K562 (cell line): Measurements from ENCODE around the gene RPL10A. TPM values are rescaled to one million over a fixed set of nuclear protein-coding genes. Genes with fewer than 3 reads are reported as not detected.

Source experiments
- ATAC-seq: fragments of 200-7000 bp; cut with Tn5 transposase; 3 replicates; pipeline ENCODE4 v1.9.1; 2020; ENCODE audit warnings: moderate library complexity
- BruUV-seq: library from RNA; stranded (reverse); fragments of 400-500 nt; replicated peaks from 2 replicates; lab custom pipeline; 2021; lab: Mats Ljungman, UMichigan
- CTCF ChIA-PET: fragments of 300-600 bp; formaldehyde crosslinking; extraction: SDS; loops from one replicate; lab custom pipeline; 2021; ENCODE audit warnings: low intra/inter-chr PET ratio; lab: Yijun Ruan, JAX
- POLR2A ChIA-PET: fragments of 300-600, 350-650 bp; sonication (Branson Sonifier 250); formaldehyde crosslinking; extraction: SDS; loops from one replicate; lab custom pipeline; 2021; ENCODE audit warnings: antibody characterized with exemption, inconsistent platforms; lab: Yijun Ruan, JAX
- DNase-seq, 4 experiments: peaks; one replicate each; pipeline versions ENCODE4 v3.0.0 to v3.0.0-alpha.2; 2011 to 2018; ENCODE audit warnings: low spot score in 3 of 4, mixed read lengths in 3 of 4; ENCODE audit errors: extremely low read depth in 1 of 4
- FAIRE-seq: peaks from 2 replicates; lab custom pipeline; 2011; peaks lifted over from hg19 to GRCh38; lab: Jason Lieb, UNC
- H2AFZ ChIP-seq: 2 replicates; pipeline ENCODE4 v1.6.0; 2011; ENCODE audit warnings: low read depth, low read length, control low read depth, inconsistent platforms
- H3K27ac ChIP-seq: fragments of 200-600 bp; 3 replicates; pipeline ENCODE4 v1.8.0; 2011; ENCODE audit warnings: low read depth, mild to moderate bottlenecking, control low read depth, inconsistent platforms, low read length, moderate library complexity, mixed read lengths; ENCODE audit errors: extremely low read depth
- H3K27me3 ChIP-seq, 2 experiments: fragments of 300-600 bp in 1 of 2; 2 replicates in 1 of 2; 3 replicates in 1 of 2; pipeline versions ENCODE4 v1.6.0 to v1.8.0; 2011; ENCODE audit warnings: inconsistent platforms in 2 of 2, low read length in 2 of 2, mild to moderate bottlenecking in 1 of 2, mixed read lengths in 1 of 2, moderate library complexity in 1 of 2; ENCODE audit not compliant: control insufficient read depth in 2 of 2, insufficient read depth in 2 of 2
- H3K36me3 ChIP-seq: fragments of 300-600 bp; 3 replicates; pipeline ENCODE4 v1.8.0; 2011; ENCODE audit warnings: mild to moderate bottlenecking, low read length, inconsistent platforms; ENCODE audit not compliant: control insufficient read depth, insufficient read depth
- H3K4me1 ChIP-seq, 2 experiments: fragments of 200-600 bp in 1 of 2; replicated peaks in 1 of 2; 2 replicates in 1 of 2; 3 replicates in 1 of 2; pipeline versions ENCODE4 v1.5.1 to v1.8.0; 2011; ENCODE audit warnings: inconsistent platforms in 2 of 2, low read length in 2 of 2, mild to moderate bottlenecking in 1 of 2, mixed read lengths in 1 of 2, moderate library complexity in 1 of 2; ENCODE audit not compliant: control insufficient read depth in 2 of 2, insufficient read depth in 2 of 2
- H3K4me2 ChIP-seq: 2 replicates; pipeline ENCODE4 v1.6.1; 2011; ENCODE audit warnings: low read length, control low read depth, inconsistent platforms, mixed read lengths; ENCODE audit not compliant: insufficient read depth
- H3K4me3 ChIP-seq: fragments of 200-600 bp; sonication (generic), shearing (Covaris generic); 2 replicates; pipeline ENCODE4 v1.5.1; 2016; ENCODE audit warnings: control low read depth, inconsistent platforms
- H3K79me2 ChIP-seq: fragments of 200-600 bp; 3 replicates; pipeline ENCODE4 v1.8.0; 2011; ENCODE audit warnings: low read length, inconsistent platforms; ENCODE audit not compliant: control insufficient read depth, insufficient read depth
- H3K9ac ChIP-seq, 2 experiments: 2 replicates each; pipeline versions ENCODE4 v1.6.0 to v1.6.1; 2011; ENCODE audit warnings: low read depth in 2 of 2, low read length in 2 of 2, control low read depth in 1 of 2, inconsistent platforms in 1 of 2, mild to moderate bottlenecking in 1 of 2, mixed read lengths in 1 of 2; ENCODE audit not compliant: insufficient read depth in 1 of 2
- H3K9me1 ChIP-seq: one replicate; pipeline ENCODE4 v1.6.0; 2011; ENCODE audit warnings: inconsistent platforms, mild to moderate bottlenecking, low read length, moderate library complexity; ENCODE audit not compliant: control insufficient read depth, insufficient read depth
- H3K9me3 ChIP-seq: replicated peaks from 2 replicates; pipeline ENCODE4 v1.5.1; 2011; ENCODE audit warnings: low read depth, low read length, inconsistent platforms; ENCODE audit not compliant: control insufficient read depth, insufficient read depth
- H4K20me1 ChIP-seq: replicated peaks from 2 replicates; pipeline ENCODE4 v1.6.1; 2011; ENCODE audit warnings: low read length, inconsistent platforms, mixed read lengths; ENCODE audit not compliant: control insufficient read depth, insufficient read depth
- BMI1 ChIP-seq: fragments of 150-350 bp; IDR thresholded peaks from 2 replicates; pipeline ENCODE4 v1.6.1; 2014; ENCODE audit warnings: low read length
- CBX8 ChIP-seq: fragments of 200-600 bp; sonication (generic); IDR thresholded peaks from 2 replicates; pipeline ENCODE4 v1.6.1; 2012; ENCODE audit warnings: borderline replicate concordance, mixed run types, low read depth, mild to moderate bottlenecking, moderate library complexity, mixed read lengths, low read length, control low read depth, inconsistent platforms; ENCODE audit not compliant: poor library complexity, severe bottlenecking; ENCODE audit errors: extremely low read depth
- CCNT2 ChIP-seq: IDR thresholded peaks from 2 replicates; pipeline ENCODE4 v1.6.1; 2011; ENCODE audit warnings: borderline replicate concordance, low read depth, mild to moderate bottlenecking, moderate library complexity, mixed read lengths, low read length; ENCODE audit not compliant: insufficient read length; ENCODE audit errors: extremely low read depth
- ETV5 ChIP-seq: sonication (generic); formaldehyde crosslinking; IDR thresholded peaks from 2 replicates; pipeline ENCODE4 v1.4.0; 2020; ENCODE audit warnings: low read depth, mild to moderate bottlenecking, missing genetic modification reagents
- FOXK2 ChIP-seq, 2 experiments: fragments of 450-650 bp; IDR thresholded peaks in 1 of 2; conservative IDR thresholded peaks in 1 of 2; 2 replicates each; pipeline ENCODE4 v1.6.1; 2016; ENCODE audit warnings: low read depth in 2 of 2, mild to moderate bottlenecking in 1 of 2
- HMGXB4 ChIP-seq: sonication (generic); formaldehyde crosslinking; IDR thresholded peaks from 2 replicates; pipeline ENCODE4 v1.8.1; 2023; ENCODE audit warnings: mild to moderate bottlenecking, missing genetic modification reagents
- SIX5 ChIP-seq, 2 experiments: IDR thresholded peaks; 2 replicates each; pipeline ENCODE4 v1.6.1; 2011; ENCODE audit warnings: low read length in 2 of 2, borderline replicate concordance in 1 of 2, low read depth in 1 of 2, mild to moderate bottlenecking in 1 of 2, moderate library complexity in 1 of 2; ENCODE audit not compliant: insufficient read depth in 1 of 2
- ZNF143 ChIP-seq: sonication (generic); formaldehyde crosslinking; IDR thresholded peaks from 2 replicates; pipeline ENCODE4 v1.9.0; 2022; ENCODE audit warnings: mild to moderate bottlenecking, missing genetic modification reagents
- ZNF280A ChIP-seq: fragments of 450-650 bp; IDR thresholded peaks from 2 replicates; pipeline ENCODE4 v1.6.1; 2018; ENCODE audit warnings: mild to moderate bottlenecking, low read depth; ENCODE audit not compliant: partially characterized antibody
- ZNF699 ChIP-seq: fragments of 250-450 bp; sonication (Bioruptor Pico); IDR thresholded peaks from 2 replicates; pipeline ENCODE4 v1.8.0; 2021; ENCODE audit warnings: mild to moderate bottlenecking, moderate library complexity; ENCODE audit not compliant: insufficient replicate concordance
- WGBS: fragments of 100-300 bp; shearing (Covaris generic); methylation state at CpG from one replicate; pipeline ENCODE4 v1.1.6; 2016; ENCODE audit warnings: low coverage, mixed read lengths; ENCODE audit not compliant: insufficient coverage; ENCODE audit errors: missing lambda C conversion rate; 5-methylcytosine and 5-hydroxymethylcytosine counted together
- in situ Hi-C: fragments of 300-500 bp; cut with MboI; formaldehyde crosslinking; loops from 4 replicates; pipeline ENCODE4 v1.15.0; 2018; ENCODE audit warnings: inconsistent platforms, mixed read lengths
- intact Hi-C: fragments of 100-400 bp; cut with micrococcal nuclease; formaldehyde crosslinking; loops from 2 replicates; pipeline ENCODE4 v1.14.2; 2022
- polyA plus RNA-seq, 8 experiments: library from polyadenylated mRNA; depleted of rRNA in 4 of 8; stranded (reverse) in 5 of 8; unstranded in 3 of 8; fragments of >200 nt; fragmentation: Nextera tagmentation in 2 of 8; fragmentation: Illumina TruSeq in 1 of 8; extraction: Ambion mirVana in 2 of 8; extraction: Trizol in 1 of 8; gene quantifications; 2 replicates each; pipeline versions ENCODE4 v1.2.1 to v1.2.3, GENCODE V29; 2011 to 2014; ENCODE audit warnings: inconsistent platforms in 1 of 8, missing spikeins in 1 of 8
- total RNA-seq, 7 experiments: library from RNA; depleted of rRNA in 6 of 7; stranded (reverse); fragments of >200 nt in 6 of 7; fragmentation: Illumina TruSeq in 2 of 7; extraction: Trizol in 2 of 7; gene quantifications; 2 replicates each; pipeline versions ENCODE4 v1.2.1 to v1.2.3, GENCODE V29; 2011 to 2021; ENCODE audit warnings: low replicate concordance in 1 of 7
- TF ChIP-seq, protein P1 (sequence below): fragments of 200-800 bp; sonication (Bioruptor generic); IDR thresholded peaks from 2 replicates; pipeline ENCODE4 v1.6.1; 2017; ENCODE audit warnings: missing genetic modification characterization, missing compliant biosample characterization

RPL10A gene
- total and polyA plus RNA-seq, 9 of the 15 experiments (the other 6 are each of a cell fraction or from before 2014, with no cell fraction given) = 1,589 to 3,237 (median 2,116) TPM

DNA sequence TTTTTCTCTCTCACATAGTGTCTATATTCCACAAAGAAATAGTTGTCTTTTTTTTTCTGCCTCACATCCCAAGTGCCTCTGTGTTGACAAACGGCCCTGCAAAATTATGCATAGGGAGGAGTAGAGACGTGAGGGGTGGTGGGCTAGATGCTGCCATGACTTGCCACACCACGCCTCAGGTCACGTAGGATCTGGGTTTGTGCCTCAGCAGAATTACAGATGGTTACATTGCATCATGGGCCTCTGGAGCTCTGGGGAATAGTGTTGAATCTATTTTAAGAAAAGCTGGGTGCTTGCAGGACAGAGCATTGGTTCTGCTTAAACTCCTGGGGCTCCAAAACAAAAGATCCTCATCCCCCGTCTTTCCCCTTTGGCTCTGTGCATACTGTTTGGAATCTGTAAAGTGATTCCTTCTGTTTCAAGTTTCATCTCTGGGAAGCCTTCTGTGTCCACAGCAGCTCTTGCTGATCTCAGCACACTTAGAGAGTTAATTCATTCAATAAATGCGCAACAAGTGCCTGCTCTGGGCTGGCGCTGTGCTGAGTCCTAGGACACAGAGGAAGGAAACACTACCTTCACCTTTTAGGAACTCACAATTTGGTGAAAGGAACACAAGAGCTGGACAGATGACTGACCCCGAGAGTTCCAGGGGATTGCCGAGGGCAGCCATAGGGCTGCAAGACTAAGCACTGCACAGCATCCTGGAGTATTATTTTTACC lies 13.7 kb upstream of the RPL10A start (continued):
- TF ChIP-seq ZNF699 (CRISPR knock-in tag) (no peak), HMGXB4 (CRISPR knock-in tag) (no peak)

DNA sequence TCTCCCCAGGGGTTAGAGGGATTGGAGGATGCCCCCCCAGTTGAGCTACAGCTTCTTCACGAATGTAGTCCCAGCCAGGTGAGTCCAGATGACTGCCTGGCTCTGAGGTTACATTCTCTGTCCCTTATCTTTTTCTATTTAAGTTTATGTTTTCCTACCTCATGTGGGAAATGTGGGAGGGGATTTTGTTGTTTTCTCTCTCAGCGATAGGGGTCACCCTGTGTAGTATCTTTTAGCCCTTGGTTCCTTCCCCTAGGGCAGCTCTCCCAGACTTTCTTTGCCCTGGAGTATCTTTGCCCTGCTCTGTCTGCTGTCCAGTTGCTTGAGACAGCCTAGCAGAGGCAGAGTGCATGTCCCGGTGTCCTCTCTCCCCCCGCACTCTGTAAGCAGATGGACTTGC lies 10.3 kb upstream of the RPL10A start:
- H3K4me2 ChIP-seq = no peak overlapping the region
- H3K9me3 ChIP-seq = no peaks in the 10 kb centered on the region
- intact Hi-C loops (no loop called here), in situ Hi-C loops (loop anchor here (10.0 kb wide), 1 partner anchor 153 kb away; no protein-coding TSS in a partner anchor)
- H3K79me2 ChIP-seq = peaks cover 20% of the 10 kb centered on the region
- no peak overlapping the region for H2AFZ ChIP-seq
- H3K4me3 ChIP-seq = no peak overlapping the region
- no peaks in the 10 kb centered on the region; the same call in 1 of the 2 replicates for H4K20me1 ChIP-seq
- BruUV-seq = no TSS peak
- WGBS = 49% methylated on average over 4 of the region's 4 CpGs
- ChIA-PET CTCF (no interaction called here), POLR2A (interaction anchor here (0.6 to 1.6 kb wide), 7 partner anchors 8 to 288 kb away, joined by 3 to 7 read pairs (median 4); partner anchors contain the start of gene TEAD3)
- H3K27me3 ChIP-seq = no peaks in the 10 kb centered on the region
- peaks cover 73% of the 10 kb centered on the region for H3K36me3 ChIP-seq
- peak overlapping the region in 1 of 2 experiments; percentile 75; a peak in 2 of 4 replicates for H3K9ac ChIP-seq
- H3K9me1 ChIP-seq = no peaks in the 10 kb centered on the region
- FAIRE-seq = no peak
- peak; percentile 24 for ATAC-seq
- H3K4me1 ChIP-seq = peaks cover 9 to 11% of the 10 kb centered on the region in 2 experiments
- H3K27ac ChIP-seq = no peak overlapping the region
- DNase-seq = no peak
- TF ChIP-seq CBX8 (no peak), FOXK2 (conservative IDR thresholded peaks at IDR 0.05 in 1 of 2, IDR thresholded peaks at IDR 0.05 in 1 of 2; ENCODE audit: low read depth in 2 of 2) (no peak), SIX5 (IDR thresholded peaks at IDR 0.05; ENCODE audit: borderline replicate concordance in 1 of 2, insufficient read depth in 1 of 2, low read depth in 1 of 2, low read length in 2 of 2) (no peak), ETV5 (CRISPR knock-in tag) (no peak), ZNF143 (CRISPR knock-in tag) (no peak), CCNT2 (no peak), BMI1 (no peak), ZNF280A (no peak)
- TF ChIP-seq, protein P1, sequence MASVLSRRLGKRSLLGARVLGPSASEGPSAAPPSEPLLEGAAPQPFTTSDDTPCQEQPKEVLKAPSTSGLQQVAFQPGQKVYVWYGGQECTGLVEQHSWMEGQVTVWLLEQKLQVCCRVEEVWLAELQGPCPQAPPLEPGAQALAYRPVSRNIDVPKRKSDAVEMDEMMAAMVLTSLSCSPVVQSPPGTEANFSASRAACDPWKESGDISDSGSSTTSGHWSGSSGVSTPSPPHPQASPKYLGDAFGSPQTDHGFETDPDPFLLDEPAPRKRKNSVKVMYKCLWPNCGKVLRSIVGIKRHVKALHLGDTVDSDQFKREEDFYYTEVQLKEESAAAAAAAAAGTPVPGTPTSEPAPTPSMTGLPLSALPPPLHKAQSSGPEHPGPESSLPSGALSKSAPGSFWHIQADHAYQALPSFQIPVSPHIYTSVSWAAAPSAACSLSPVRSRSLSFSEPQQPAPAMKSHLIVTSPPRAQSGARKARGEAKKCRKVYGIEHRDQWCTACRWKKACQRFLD (CRISPR knock-in tag) = no peak
